Stomach (tissue), 4 donors: ENCODE data around the gene RPS28.

Experiments used
- CTCF ChIP-seq, 7 experiments: fragments of 450-650 bp in 4 of 7; fragments of 200-600 bp in 3 of 7; sonication (generic) in 3 of 7; IDR thresholded peaks; one replicate each; pipeline ENCODE4 v1.5.1; 2016 to 2019; ENCODE audit warnings: antibody characterized with exemption in 7 of 7, control low read depth in 2 of 7, mild to moderate bottlenecking in 1 of 7
- POLR2A ChIP-seq, 4 donors: fragments of 450-650 bp; IDR thresholded peaks; one replicate each; pipeline ENCODE4 v1.6.1; 2016; ENCODE audit warnings: antibody characterized with exemption in 4 of 4, control low read depth in 2 of 4, mild to moderate bottlenecking in 1 of 4, moderate library complexity in 1 of 4
- POLR2AphosphoS5 ChIP-seq, 3 donors: sonication (generic); formaldehyde crosslinking; IDR thresholded peaks; one replicate each; pipeline ENCODE4 v1.6.1; 2016; ENCODE audit warnings: antibody characterized with exemption in 3 of 3

DNA sequence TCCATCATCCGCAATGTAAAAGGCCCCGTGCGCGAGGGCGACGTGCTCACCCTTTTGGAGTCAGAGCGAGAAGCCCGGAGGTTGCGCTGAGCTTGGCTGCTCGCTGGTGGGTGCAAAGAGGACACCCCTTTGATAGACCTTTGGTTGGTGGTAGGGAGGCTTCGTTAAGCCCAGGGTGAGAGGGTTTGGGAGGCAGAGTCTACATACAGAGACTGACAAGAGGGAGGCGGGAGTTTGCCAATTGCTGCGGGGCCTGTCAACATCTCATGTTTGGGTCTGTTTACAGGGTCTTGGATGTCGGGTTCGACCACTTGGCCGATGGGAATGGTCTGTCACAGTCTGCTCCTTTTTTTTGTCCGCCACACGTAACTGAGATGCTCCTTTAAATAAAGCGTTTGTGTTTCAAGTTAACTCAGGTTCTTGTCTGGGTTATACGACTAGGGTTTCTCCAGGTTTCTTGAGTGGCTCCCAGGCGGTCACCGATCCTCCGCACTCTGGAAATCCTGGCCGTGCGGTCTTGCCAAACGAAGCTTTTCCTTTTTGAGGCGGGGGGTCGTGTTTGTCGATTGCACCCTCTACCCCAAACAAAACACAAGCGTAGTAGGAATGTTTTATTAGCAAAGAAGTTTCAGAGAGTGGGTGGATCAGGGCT is 816 bp downstream of the RPS28 start:
- TF ChIP-seq POLR2A (IDR thresholded peaks at IDR 0.05) (no peak), CTCF (IDR thresholded peaks at IDR 0.05) (no peak), POLR2AphosphoS5 (IDR thresholded peaks at IDR 0.05) (no peak)
